Mesenchymal stem cell (in vitro differentiated cells and primary cell): ENCODE measurements around the gene PROM2.

Experiments used
- DNase-seq: peaks from one replicate; pipeline ENCODE4 v3.0.0-alpha.2; 2013
- H2AFZ ChIP-seq: one replicate; pipeline ENCODE4 v1.6.1; 2013; ENCODE audit warnings: low read depth, mild to moderate bottlenecking, control low read depth, inconsistent platforms, low read length, moderate library complexity
- H2AK5ac ChIP-seq: 2 replicates; pipeline ENCODE4 v1.6.1; 2013; ENCODE audit warnings: low read length, moderate library complexity, mild to moderate bottlenecking, inconsistent platforms; ENCODE audit not compliant: severe bottlenecking
- H2BK120ac ChIP-seq: one replicate; pipeline ENCODE4 v1.6.1; 2013; ENCODE audit warnings: low read depth, mild to moderate bottlenecking, inconsistent platforms, low read length, moderate library complexity
- H2BK12ac ChIP-seq, 2 experiments: one replicate each; pipeline ENCODE4 v1.6.1; 2013; ENCODE audit warnings: inconsistent platforms in 2 of 2, low read length in 2 of 2, mild to moderate bottlenecking in 2 of 2, moderate library complexity in 2 of 2, control low read depth in 1 of 2
- H2BK15ac ChIP-seq: one replicate; pipeline ENCODE4 v1.6.1; 2013; ENCODE audit warnings: mild to moderate bottlenecking, low read depth, inconsistent platforms; ENCODE audit not compliant: poor library complexity, severe bottlenecking
- H2BK5ac ChIP-seq: 2 replicates; pipeline ENCODE4 v1.6.1; 2013; ENCODE audit warnings: low read depth, mild to moderate bottlenecking, low read length, control low read depth, inconsistent platforms; ENCODE audit not compliant: poor library complexity, severe bottlenecking
- H3K14ac ChIP-seq, 2 experiments: one replicate each; pipeline ENCODE4 v1.6.1; 2013; ENCODE audit warnings: inconsistent platforms in 2 of 2, low read length in 2 of 2, control low read depth in 1 of 2, mild to moderate bottlenecking in 1 of 2, moderate library complexity in 1 of 2
- H3K18ac ChIP-seq, 2 experiments: one replicate each; pipeline ENCODE4 v1.6.1; 2013; ENCODE audit warnings: inconsistent platforms in 2 of 2, low read length in 2 of 2, control low read depth in 1 of 2, low read depth in 1 of 2, mild to moderate bottlenecking in 1 of 2
- H3K23ac ChIP-seq, 2 experiments: one replicate each; pipeline ENCODE4 v1.6.1; 2013; ENCODE audit warnings: inconsistent platforms in 2 of 2, low read length in 2 of 2, mild to moderate bottlenecking in 2 of 2, moderate library complexity in 2 of 2, control low read depth in 1 of 2
- H3K27ac ChIP-seq: 2 replicates; pipeline ENCODE4 v1.5.1; 2013; ENCODE audit warnings: mild to moderate bottlenecking, moderate library complexity, low read length, control low read depth, inconsistent platforms; ENCODE audit not compliant: poor library complexity, severe bottlenecking
- H3K27me3 ChIP-seq, 2 experiments: 2 replicates each; pipeline versions ENCODE4 v1.6.1 to v1.7.0; 2013; ENCODE audit warnings: low read length in 2 of 2, mild to moderate bottlenecking in 2 of 2, moderate library complexity in 2 of 2, control low read depth in 1 of 2, inconsistent platforms in 1 of 2; ENCODE audit not compliant: control insufficient read depth in 1 of 2, insufficient read depth in 1 of 2
- H3K36me3 ChIP-seq, 2 experiments: 2 replicates each; pipeline versions ENCODE4 v1.6.1 to v1.7.0; 2013; ENCODE audit warnings: low read length in 2 of 2, control low read depth in 1 of 2, inconsistent platforms in 1 of 2, low read depth in 1 of 2, mild to moderate bottlenecking in 1 of 2; ENCODE audit not compliant: insufficient read depth in 2 of 2, control insufficient read depth in 1 of 2
- H3K4ac ChIP-seq, 2 experiments: one replicate each; pipeline ENCODE4 v1.6.1; 2013; ENCODE audit warnings: inconsistent platforms in 2 of 2, low read length in 2 of 2, mild to moderate bottlenecking in 2 of 2, moderate library complexity in 2 of 2, control low read depth in 1 of 2, low read depth in 1 of 2
- H3K4me1 ChIP-seq: 2 replicates; pipeline ENCODE4 v1.6.1; 2013; ENCODE audit warnings: low read depth, low read length, control low read depth; ENCODE audit not compliant: control insufficient read depth, insufficient read depth
- H3K4me2 ChIP-seq: 2 replicates; pipeline ENCODE4 v1.6.1; 2013; ENCODE audit warnings: low read length, mild to moderate bottlenecking, inconsistent platforms; ENCODE audit not compliant: poor library complexity, severe bottlenecking
- H3K4me3 ChIP-seq, 2 experiments: 2 replicates each; pipeline versions ENCODE4 v1.5.1 to v1.7.0; 2013; ENCODE audit warnings: low read length in 2 of 2, mild to moderate bottlenecking in 2 of 2, control low read depth in 1 of 2, low read depth in 1 of 2; ENCODE audit not compliant: insufficient read depth in 1 of 2
- H3K79me1 ChIP-seq: replicated peaks from 2 replicates; pipeline ENCODE4 v1.6.1; 2013; ENCODE audit warnings: mild to moderate bottlenecking, control low read depth, low read length, inconsistent platforms; ENCODE audit not compliant: poor library complexity, severe bottlenecking
- H3K9ac ChIP-seq: 2 replicates; pipeline ENCODE4 v1.7.0; 2013; ENCODE audit warnings: mild to moderate bottlenecking, low read length, moderate library complexity
- H3K9me3 ChIP-seq: 2 replicates; pipeline ENCODE4 v1.7.0; 2013; ENCODE audit warnings: mild to moderate bottlenecking, low read length; ENCODE audit not compliant: control insufficient read depth
- H4K8ac ChIP-seq: one replicate; pipeline ENCODE4 v1.6.1; 2013; ENCODE audit warnings: inconsistent platforms, mild to moderate bottlenecking, low read length, moderate library complexity
- H4K91ac ChIP-seq: one replicate; pipeline ENCODE4 v1.6.1; 2013; ENCODE audit warnings: mild to moderate bottlenecking, low read length, inconsistent platforms
- WGBS: methylation state at CpG from one replicate; pipeline ENCODE4 v1.1.7; 2013; ENCODE audit warnings: mixed read lengths; 5-methylcytosine and 5-hydroxymethylcytosine counted together

Gene PROM2

GRCh38 chr2:95281786-95282185, 7.5 kb downstream of the PROM2 start:
- no peak overlapping the region for H3K4me3 ChIP-seq
- peaks cover 0 to 8% of the 10 kb centered on the region in 2 experiments for H3K27me3 ChIP-seq
- no peak overlapping the region for H3K9ac ChIP-seq
- no peak overlapping the region for H3K23ac ChIP-seq
- peaks cover 10% of the 10 kb centered on the region for H3K4me1 ChIP-seq
- no peak overlapping the region for H2BK5ac ChIP-seq
- H3K4ac ChIP-seq = no peak overlapping the region
- H2AK5ac ChIP-seq = no peak overlapping the region
- no peak overlapping the region for H3K14ac ChIP-seq
- H4K91ac ChIP-seq = no peak overlapping the region
- H2AFZ ChIP-seq = no peak overlapping the region
- H4K8ac ChIP-seq = no peak overlapping the region
- no peak overlapping the region for H3K4me2 ChIP-seq
- WGBS = 89% methylated on average over 8 of the region's 8 CpGs
- no peaks in the 10 kb centered on the region for H3K9me3 ChIP-seq
- no peak overlapping the region for H3K27ac ChIP-seq
- no peak overlapping the region for H2BK15ac ChIP-seq
- H3K36me3 ChIP-seq = no peaks in the 10 kb centered on the region
- no peak overlapping the region for H2BK12ac ChIP-seq
- H2BK120ac ChIP-seq = no peak overlapping the region
- DNase-seq = no peak
- no peaks in the 10 kb centered on the region for H3K79me1 ChIP-seq
- H3K18ac ChIP-seq = no peak overlapping the region

- Histone ChIP-seq H2BK15ac (no peak overlapping the region), H2BK12ac (no peak overlapping the region), H3K4me1 (peaks cover 7% of the 10 kb centered on the region), H3K9me3 (no peaks in the 10 kb centered on the region), H3K79me1 (no peaks in the 10 kb centered on the region), H2AFZ (no peak overlapping the region), H3K14ac (no peak overlapping the region), H4K8ac (no peak overlapping the region), H3K18ac (no peak overlapping the region), H2AK5ac (no peak overlapping the region), H2BK120ac (no peak overlapping the region), H3K9ac (no peak overlapping the region), H3K4me3 (no peak overlapping the region), H3K23ac (no peak overlapping the region), H3K27ac (no peak overlapping the region), H3K36me3 (no peaks in the 10 kb centered on the region), H3K27me3 (peaks cover 0 to 8% of the 10 kb centered on the region in 2 experiments), H3K4ac (no peak overlapping the region), H4K91ac (no peak overlapping the region), H2BK5ac (no peak overlapping the region), H3K4me2 (no peak overlapping the region)
- no peak for DNase-seq
- 59% methylated on average over 3 of the region's 3 CpGs for WGBS
These were observed 8.2 kb downstream of the PROM2 start for GRCh38 chr2:95282458-95282857.

- Histone ChIP-seq H3K4me3 (no peak overlapping the region), H2AFZ (no peak overlapping the region), H3K36me3 (no peaks in the 10 kb centered on the region), H4K8ac (no peak overlapping the region), H3K23ac (no peak overlapping the region), H3K4me1 (peaks cover 1% of the 10 kb centered on the region), H2BK120ac (no peak overlapping the region), H3K14ac (no peak overlapping the region), H3K27me3 (peaks cover 0 to 8% of the 10 kb centered on the region in 2 experiments), H2BK12ac (no peak overlapping the region), H3K4me2 (no peak overlapping the region), H2BK5ac (no peak overlapping the region), H3K79me1 (no peaks in the 10 kb centered on the region), H2BK15ac (no peak overlapping the region), H3K4ac (no peak overlapping the region), H2AK5ac (no peak overlapping the region), H3K27ac (no peak overlapping the region), H3K9ac (no peak overlapping the region), H3K9me3 (no peaks in the 10 kb centered on the region), H3K18ac (no peak overlapping the region), H4K91ac (no peak overlapping the region)
- no peak for DNase-seq
- 92% methylated on average over 2 of the region's 4 CpGs for whole genome bisulfite sequencing
These were observed 9.3 kb downstream of the PROM2 start for GRCh38 chr2:95283562-95283961.

- H2AFZ ChIP-seq = no peak overlapping the region
- DNase-seq = no peak
- H4K91ac ChIP-seq = no peak overlapping the region
- 88% methylated on average over 13 of the region's 13 CpGs for WGBS
- peaks cover 0 to 8% of the 10 kb centered on the region in 2 experiments for H3K27me3 ChIP-seq
- H3K4ac ChIP-seq = no peak overlapping the region
- no peak overlapping the region for H3K14ac ChIP-seq
- no peak overlapping the region for H3K4me3 ChIP-seq
- H4K8ac ChIP-seq = no peak overlapping the region
- H3K18ac ChIP-seq = no peak overlapping the region
- no peak overlapping the region for H3K9ac ChIP-seq
- no peak overlapping the region for H3K27ac ChIP-seq
- no peak overlapping the region for H3K23ac ChIP-seq
- no peak overlapping the region for H2BK120ac ChIP-seq
- H3K9me3 ChIP-seq = peaks cover 1% of the 10 kb centered on the region
- H3K4me2 ChIP-seq = no peak overlapping the region
- H3K4me1 ChIP-seq = peaks cover 4% of the 10 kb centered on the region
- no peaks in the 10 kb centered on the region for H3K79me1 ChIP-seq
- no peaks in the 10 kb centered on the region for H3K36me3 ChIP-seq
- no peak overlapping the region for H2BK15ac ChIP-seq
- H2AK5ac ChIP-seq = no peak overlapping the region
- no peak overlapping the region for H2BK5ac ChIP-seq
- H2BK12ac ChIP-seq = no peak overlapping the region
These were observed 10.8 kb downstream of the PROM2 start for GRCh38 chr2:95284886-95285541.
